GOT3 (cell line): Measurements from ENCODE around the gene CRCP.
"Not testable (repeated sequence)": the region's sequence is repeated elsewhere in the genome, so short reads cannot be mapped to it uniquely, and the experiment has no call there.

Experiments used
- DNase-seq: peaks from one replicate; lab custom pipeline; 2025; ENCODE audit warnings: mixed read lengths; lab: John Stamatoyannopoulos, UW

Gene CRCP

GRCh38 chr7:66156035-66156434 is 41.4 kb downstream of the CRCP start:
- DNase-seq, result not testable (repeated sequence)

GRCh38 chr7:66157060-66157459 is 42.4 kb downstream of the CRCP start:
- no peak for DNase-seq

- no peak for DNase-seq
Measured at GRCh38 chr7:66162622-66163021, 48.0 kb downstream of the CRCP start.

DNA sequence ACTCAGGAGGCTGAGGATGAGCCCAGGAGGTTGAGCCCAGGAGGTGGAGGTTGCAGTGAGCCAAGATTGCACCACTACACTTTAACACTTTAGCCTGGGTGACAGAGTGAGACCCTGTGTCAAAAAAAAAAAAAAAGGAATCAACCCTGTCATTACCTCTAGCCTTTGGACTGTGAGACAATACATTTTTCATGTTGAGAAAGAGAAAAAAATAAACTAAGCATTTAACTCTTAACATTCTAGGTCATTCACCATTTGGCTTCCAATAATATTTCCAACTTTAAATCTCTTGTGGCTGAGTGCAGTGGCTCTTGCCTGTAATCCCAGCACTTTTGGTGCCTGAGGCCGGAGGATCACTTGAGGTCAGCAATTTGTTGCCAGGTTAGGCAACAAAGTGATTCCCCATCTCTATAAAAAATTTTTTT is 48.6 kb downstream of the CRCP start:
- no peak for DNase-seq

- DNase-seq, result no peak
Measured at GRCh38 chr7:66164356-66164755, 49.7 kb downstream of the CRCP start.

DNA sequence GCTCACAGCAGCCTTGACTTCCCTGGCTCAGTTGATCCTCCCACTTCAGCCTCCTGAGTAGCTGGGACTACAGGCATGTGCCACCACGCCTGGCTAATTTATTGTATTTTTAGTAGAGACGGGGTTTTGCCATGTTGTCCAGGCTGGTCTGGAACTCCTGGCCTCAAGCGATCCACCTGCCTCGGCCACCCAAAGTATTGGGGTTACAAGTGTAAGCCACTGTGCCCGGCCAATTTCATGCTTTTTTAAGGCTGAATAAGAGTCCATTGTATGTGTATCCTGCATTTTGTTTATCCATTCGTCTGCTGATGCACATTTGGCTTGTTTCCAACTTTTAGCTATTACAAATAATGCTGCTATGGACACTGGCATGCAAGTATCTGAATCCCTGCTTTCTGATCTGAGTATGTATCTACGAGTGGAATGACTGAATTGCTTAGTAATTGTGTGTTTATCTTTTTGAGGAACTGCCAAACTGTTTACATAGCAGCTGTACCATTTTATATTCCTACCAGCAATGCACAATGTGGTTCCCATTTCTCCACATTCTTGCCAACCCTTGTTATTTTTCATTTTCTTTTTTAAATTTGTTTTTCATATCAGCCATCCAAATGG is 53.2 kb downstream of the CRCP start:
- DNase-seq, result no peak

DNA sequence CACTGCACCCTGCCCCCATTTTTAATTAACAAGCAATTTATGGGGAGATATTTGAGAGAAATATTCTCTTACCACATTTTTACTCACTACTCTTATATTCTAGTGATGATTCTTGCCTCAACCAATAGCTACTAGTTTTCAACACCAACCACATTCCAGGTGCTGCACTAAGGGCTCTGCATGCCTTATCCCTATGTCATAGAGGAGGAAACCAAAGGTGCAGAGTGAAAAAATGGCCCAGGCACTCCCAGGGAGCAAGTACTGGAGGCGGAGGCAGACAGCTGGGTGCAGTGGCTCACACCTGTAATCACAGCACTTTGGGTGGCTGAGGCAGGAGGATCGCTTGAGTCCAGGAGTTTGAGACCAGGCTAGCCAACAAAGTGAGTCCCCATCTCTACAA is 55.0 kb downstream of the CRCP start:
- no peak for DNase-seq

DNA sequence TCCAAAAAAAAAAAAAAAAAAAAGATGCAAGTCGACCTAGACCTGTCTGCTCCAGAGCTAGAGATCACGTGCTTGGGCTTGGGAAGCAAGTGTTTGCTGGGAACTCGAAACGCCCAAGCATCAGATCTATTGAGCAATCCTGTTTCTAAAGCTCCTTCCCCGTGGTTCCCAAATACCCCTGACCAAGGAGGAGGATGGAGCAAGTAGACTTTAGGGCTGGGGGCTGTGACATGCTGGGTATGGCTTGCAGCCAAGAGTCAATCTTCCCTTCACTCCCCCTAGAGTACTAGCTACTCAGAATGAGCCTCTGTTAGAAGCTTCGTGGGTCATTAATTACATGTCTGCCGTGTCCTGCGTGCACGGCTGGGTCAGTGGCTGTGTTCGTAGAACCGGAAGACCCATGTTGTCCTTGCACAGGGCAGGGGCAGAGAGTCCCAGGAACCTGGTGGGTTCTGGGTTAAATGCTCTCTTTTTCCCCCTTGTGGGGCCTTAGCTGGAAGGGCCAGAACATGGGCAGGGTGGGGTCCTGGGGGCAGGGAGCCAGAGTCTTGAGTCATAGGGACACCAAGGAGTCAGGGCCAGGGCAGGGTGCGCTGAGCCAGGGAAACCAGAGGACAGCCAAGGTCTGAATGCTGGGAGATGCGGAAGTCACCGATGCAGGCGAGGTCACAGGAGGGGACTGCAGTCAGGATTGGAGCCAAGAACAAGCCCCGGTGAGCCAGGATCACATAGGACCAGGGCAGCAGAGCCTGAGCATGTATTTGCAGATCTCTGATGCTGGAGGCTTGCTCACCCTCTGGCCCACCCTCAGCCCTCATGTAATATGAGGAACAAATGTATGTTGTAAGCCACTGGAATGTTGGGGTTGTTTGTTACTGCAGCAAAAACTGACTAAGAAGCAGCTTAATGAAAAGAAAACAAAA is 55.9 kb downstream of the CRCP start:
- no peak for DNase-seq

GRCh38 chr7:66172536-66173401 is 58.1 kb downstream of the CRCP start:
- not testable (repeated sequence) for DNase-seq

GRCh38 chr7:66173856-66174255 is 59.2 kb downstream of the CRCP start:
- DNase-seq, result no peak

DNA sequence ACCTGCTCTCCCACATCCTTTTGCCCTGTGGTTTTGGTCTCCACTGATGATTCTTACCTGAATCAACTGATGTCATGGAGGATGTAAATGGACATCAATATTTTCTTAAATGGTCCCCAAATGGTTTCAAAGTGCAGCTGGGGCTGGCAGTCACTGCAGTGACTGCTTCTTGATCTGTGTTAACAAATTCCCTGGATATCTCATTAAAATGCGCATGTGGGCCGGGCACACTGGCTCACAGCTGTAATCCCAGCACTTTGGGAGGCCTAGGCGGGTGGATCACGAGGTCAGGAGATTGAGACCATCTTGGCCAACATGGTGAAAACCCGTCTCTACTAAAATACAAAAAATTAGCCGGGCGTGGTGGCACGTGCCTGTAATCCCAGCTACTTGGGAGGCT is 60.4 kb downstream of the CRCP start:
- DNase-seq, result not testable (repeated sequence)

- no peak for DNase-seq
Measured at GRCh38 chr7:66176914-66177313, 62.3 kb downstream of the CRCP start.

DNA sequence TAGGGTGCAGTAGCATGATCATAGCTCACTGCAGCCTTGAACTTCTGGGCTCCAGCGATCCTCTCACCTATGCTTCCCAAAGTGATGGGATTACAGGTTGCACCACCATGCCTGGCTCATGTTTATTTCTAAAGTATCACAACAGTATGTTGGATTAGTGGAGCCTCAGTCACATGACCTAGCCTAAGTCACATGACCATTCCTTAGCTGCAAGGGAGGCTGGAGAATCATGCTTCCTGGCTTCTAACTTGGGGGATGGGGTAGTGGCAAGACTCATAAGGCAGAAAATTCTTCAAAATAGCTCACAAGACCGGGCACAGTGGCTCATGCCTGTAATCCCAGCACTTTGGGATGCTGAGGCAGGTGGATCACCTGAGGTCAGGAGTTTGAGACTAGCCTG is 63.6 kb downstream of the CRCP start:
- no peak for DNase-seq

- no peak for DNase-seq
Measured at GRCh38 chr7:66181329-66181728, 66.7 kb downstream of the CRCP start.

DNA sequence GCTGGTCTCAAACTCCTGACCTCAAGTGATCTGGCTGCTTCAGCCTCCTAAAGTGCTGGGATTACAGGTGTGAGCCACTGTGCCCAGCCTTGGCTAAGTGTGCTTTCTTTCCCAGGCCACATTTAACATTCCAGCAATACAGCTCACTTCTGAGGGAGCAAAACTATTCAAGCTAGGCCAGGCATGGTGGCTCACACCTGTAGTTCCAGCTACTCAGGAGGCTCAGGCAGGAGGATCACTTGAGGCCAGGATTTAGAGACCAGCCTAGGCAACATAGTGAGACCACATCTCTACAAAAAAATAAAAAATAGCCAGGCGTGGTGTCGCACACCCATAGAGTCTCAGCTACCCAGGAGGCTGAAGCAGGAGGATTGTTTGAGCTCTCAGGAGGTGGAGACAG is 67.2 kb downstream of the CRCP start:
- no peak for DNase-seq

DNA sequence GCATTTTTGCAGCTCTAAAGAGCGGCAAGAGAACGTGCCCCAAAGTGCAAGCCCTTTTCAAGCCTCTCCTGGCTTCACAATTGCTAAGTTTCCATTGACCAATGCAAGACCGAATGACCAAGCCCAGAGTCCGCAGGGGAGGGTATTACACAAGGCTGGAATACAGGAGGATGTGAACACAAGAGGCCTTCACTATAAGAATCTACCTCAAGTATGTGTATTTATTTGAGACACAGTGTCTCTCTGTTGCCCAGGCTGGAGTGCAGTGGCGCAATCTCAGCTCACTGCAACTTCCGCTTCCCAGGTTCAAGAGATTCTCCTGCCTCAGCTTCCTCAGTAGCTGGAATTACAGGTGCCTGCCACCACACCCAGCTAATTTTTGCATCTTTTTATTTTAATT is 68.3 kb downstream of the CRCP start:
- DNase-seq, result no peak

GRCh38 chr7:66183700-66184099 is 69.1 kb downstream of the CRCP start:
- no peak for DNase-seq

GRCh38 chr7:66185680-66186187 is 71.1 kb downstream of the CRCP start:
- DNase-seq, result no peak

GRCh38 chr7:66186991-66187390 is 72.3 kb downstream of the CRCP start:
- no peak for DNase-seq

DNA sequence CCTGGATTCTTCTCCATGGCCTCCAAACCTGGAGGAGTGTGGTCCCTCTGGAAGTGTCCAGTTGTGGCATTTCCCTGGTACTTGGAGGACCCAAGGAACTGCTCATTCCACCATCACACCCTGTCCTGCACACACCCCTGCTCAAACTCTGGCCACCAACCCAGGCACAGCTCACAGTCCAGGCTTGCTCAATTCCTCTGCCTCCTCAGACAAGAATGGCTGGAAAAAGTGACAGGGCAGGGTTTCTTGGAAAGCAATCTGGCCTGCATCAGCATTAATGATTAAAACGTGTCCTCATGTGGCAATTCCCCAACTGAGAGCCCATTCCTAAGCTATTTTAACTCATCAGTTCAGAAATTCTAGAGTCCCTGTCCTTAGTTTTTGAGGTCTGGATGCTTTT is 73.3 kb downstream of the CRCP start:
- DNase-seq, result no peak

GRCh38 chr7:66188645-66189044 is 74.0 kb downstream of the CRCP start:
- DNase-seq, result no peak
